Keratinocyte (primary cell): Measurements from ENCODE around the gene PRRX1. TPM values are rescaled to one million over a fixed set of nuclear protein-coding genes. Genes with fewer than 3 reads are reported as not detected.

Experiments
- DNase-seq: peaks from one replicate; pipeline ENCODE4 v3.0.0-alpha.2; 2011; ENCODE audit warnings: low read depth, missing footprints, low spot score
- FAIRE-seq: peaks from 2 replicates; lab custom pipeline; 2011; peaks lifted over from hg19 to GRCh38; lab: Jason Lieb, UNC
- H2AFZ ChIP-seq: 2 replicates; pipeline ENCODE4 v1.6.0; 2012; ENCODE audit warnings: low read length, control low read depth, inconsistent platforms; ENCODE audit not compliant: control insufficient read depth
- H3K27ac ChIP-seq: 2 replicates; pipeline ENCODE4 v1.5.1; 2011; ENCODE audit warnings: low read length; ENCODE audit not compliant: control insufficient read depth, insufficient read depth
- H3K27me3 ChIP-seq: 3 replicates; pipeline ENCODE4 v1.6.0; 2011; ENCODE audit warnings: low read length; ENCODE audit not compliant: control insufficient read depth, insufficient read depth; ENCODE audit errors: extremely low read depth
- H3K36me3 ChIP-seq, 2 experiments: 2 replicates in 1 of 2; 3 replicates in 1 of 2; pipeline ENCODE4 v1.5.1; 2011; ENCODE audit warnings: low read length in 2 of 2, mild to moderate bottlenecking in 1 of 2; ENCODE audit not compliant: control insufficient read depth in 2 of 2, insufficient read depth in 2 of 2; ENCODE audit errors: extremely low read depth in 1 of 2
- H3K4me1 ChIP-seq: 3 replicates; pipeline ENCODE4 v1.5.1; 2011; ENCODE audit warnings: low read length; ENCODE audit not compliant: control insufficient read depth, insufficient read depth; ENCODE audit errors: extremely low read depth
- H3K4me2 ChIP-seq: 3 replicates; pipeline ENCODE4 v1.6.0; 2011; ENCODE audit warnings: low read depth, low read length; ENCODE audit not compliant: control insufficient read depth, insufficient read depth; ENCODE audit errors: extremely low read depth
- H3K4me3 ChIP-seq, 3 experiments: fragments of 200-600 bp in 1 of 3; sonication (generic) in 1 of 3; 2 replicates in 2 of 3; 3 replicates in 1 of 3; pipeline ENCODE4 v1.5.1; 2011 to 2016; ENCODE audit warnings: low read length in 3 of 3, mild to moderate bottlenecking in 3 of 3, control low read depth in 2 of 3, inconsistent platforms in 1 of 3, low read depth in 1 of 3, mixed read lengths in 1 of 3, mixed run types in 1 of 3, moderate library complexity in 1 of 3; ENCODE audit not compliant: control insufficient read depth in 2 of 3, insufficient read depth in 2 of 3; ENCODE audit errors: extremely low read depth in 1 of 3
- H3K79me2 ChIP-seq: 2 replicates; pipeline ENCODE4 v1.6.0; 2012; ENCODE audit warnings: low read length; ENCODE audit not compliant: control insufficient read depth, insufficient read depth
- H3K9ac ChIP-seq: 3 replicates; pipeline ENCODE4 v1.6.0; 2011; ENCODE audit warnings: low read length; ENCODE audit not compliant: control insufficient read depth, insufficient read depth; ENCODE audit errors: extremely low read depth
- H3K9me1 ChIP-seq: 3 replicates; pipeline ENCODE4 v1.6.0; 2011; ENCODE audit warnings: low read length; ENCODE audit not compliant: control insufficient read depth, insufficient read depth; ENCODE audit errors: extremely low read depth
- H3K9me3 ChIP-seq: 2 replicates; pipeline ENCODE4 v1.5.1; 2012; ENCODE audit warnings: low read depth, low read length; ENCODE audit not compliant: control insufficient read depth
- H4K20me1 ChIP-seq: 3 replicates; pipeline ENCODE4 v1.6.0; 2011; ENCODE audit warnings: low read length; ENCODE audit not compliant: control insufficient read depth, insufficient read depth; ENCODE audit errors: extremely low read depth
- CTCF ChIP-seq, 3 experiments: IDR thresholded peaks in 1 of 3; conservative IDR thresholded peaks in 1 of 3; optimal IDR thresholded peaks in 1 of 3; 2 replicates in 2 of 3; 3 replicates in 1 of 3; pipeline versions ENCODE3 to v1.5.1; 2011; ENCODE audit warnings: low read length in 3 of 3, mild to moderate bottlenecking in 3 of 3, moderate library complexity in 2 of 3, control low read depth in 1 of 3, inconsistent platforms in 1 of 3; ENCODE audit not compliant: insufficient read depth in 2 of 3; ENCODE audit errors: extremely low read depth in 1 of 3
- EZH2 ChIP-seq: IDR thresholded peaks from one replicate; pipeline ENCODE4 v1.6.1; 2012; ENCODE audit warnings: inconsistent platforms, mild to moderate bottlenecking, low read length, moderate library complexity
- dilution Hi-C: fragments of 300-500 bp; cut with MboI; formaldehyde crosslinking; loops from one replicate; pipeline ENCODE4 v1.7.0; 2020; ENCODE audit warnings: low sequenced_read_pairs; ENCODE audit not compliant: extremely low pct_ligation_motif_present
- polyA plus RNA-seq, 5 experiments: library from polyadenylated mRNA; depleted of rRNA in 3 of 5; stranded (reverse) in 3 of 5; stranded (forward) in 1 of 5; unstranded in 1 of 5; fragments of >200 nt; gene quantifications; 1 replicate in 1 of 5; 2 replicates in 3 of 5; 3 replicates in 1 of 5; pipeline versions ENCODE4 v1.2.1 to v1.2.3, GENCODE V29; 2011 to 2012; ENCODE audit warnings: missing spikeins in 2 of 5, low read depth in 1 of 5, low replicate concordance in 1 of 5

Gene PRRX1
- polyA plus RNA-seq, 1 donor (not counting 4 experiments of a cell fraction or from before 2014, with no cell fraction given) = not detected

GRCh38 chr1:170691258-170691657, 27.3 kb downstream of the PRRX1 start:
- H3K9me3 ChIP-seq = no peaks in the 10 kb centered on the region
- peaks cover 9% of the 10 kb centered on the region for H3K4me1 ChIP-seq
- FAIRE-seq (no peak), DNase-seq (no peak)
- H2AFZ ChIP-seq = no peak overlapping the region
- no peak overlapping the region for H3K4me2 ChIP-seq
- no peaks in the 10 kb centered on the region for H4K20me1 ChIP-seq
- H3K36me3 ChIP-seq = no peaks in the 10 kb centered on the region
- no peak overlapping the region for H3K9ac ChIP-seq
- H3K27ac ChIP-seq = no peak overlapping the region
- H3K4me3 ChIP-seq = no peak overlapping the region
- dilution Hi-C loops = no loop called here
- H3K27me3 ChIP-seq = no peaks in the 10 kb centered on the region
- H3K9me1 ChIP-seq = no peaks in the 10 kb centered on the region
- TF ChIP-seq CTCF (optimal IDR thresholded peaks at IDR 0.05 in 1 of 3, IDR thresholded peaks at IDR 0.05 in 1 of 3, conservative IDR thresholded peaks at IDR 0.05 in 1 of 3; ENCODE audit: extremely low read depth in 1 of 3, insufficient read depth in 2 of 3, low read length in 3 of 3) = no peak
- TF ChIP-seq EZH2 = no peak
- no peaks in the 10 kb centered on the region for H3K79me2 ChIP-seq

- Histone ChIP-seq H3K79me2 (no peaks in the 10 kb centered on the region), H3K27ac (no peak overlapping the region), H3K4me2 (peak overlapping the region; percentile 45), H3K9me1 (no peaks in the 10 kb centered on the region), H3K27me3 (no peaks in the 10 kb centered on the region), H3K36me3 (no peaks in the 10 kb centered on the region), H3K4me3 (no peak overlapping the region), H2AFZ (peak overlapping the region; percentile 62), H3K9me3 (no peaks in the 10 kb centered on the region), H3K4me1 (peaks cover 17% of the 10 kb centered on the region), H4K20me1 (no peaks in the 10 kb centered on the region), H3K9ac (no peak overlapping the region)
- dilution Hi-C loops = no loop called here
- TF ChIP-seq CTCF (optimal IDR thresholded peaks at IDR 0.05 in 1 of 3, IDR thresholded peaks at IDR 0.05 in 1 of 3, conservative IDR thresholded peaks at IDR 0.05 in 1 of 3; ENCODE audit: extremely low read depth in 1 of 3, insufficient read depth in 2 of 3, low read length in 3 of 3) (no peak), EZH2 (no peak)
- FAIRE-seq = peak; percentile 53
- no peak for DNase-seq
Observed at GRCh38 chr1:170692866-170693575, 29.1 kb downstream of the PRRX1 start.
